ENCODE measurements around the gene NIN. TPM values are rescaled to one million over a fixed set of nuclear protein-coding genes. Genes with fewer than 3 reads are reported as not detected.

Gene NIN
- total and polyA plus RNA-seq, 11 donors = 11.7 to 48.3 (median 25.0) TPM

DNA sequence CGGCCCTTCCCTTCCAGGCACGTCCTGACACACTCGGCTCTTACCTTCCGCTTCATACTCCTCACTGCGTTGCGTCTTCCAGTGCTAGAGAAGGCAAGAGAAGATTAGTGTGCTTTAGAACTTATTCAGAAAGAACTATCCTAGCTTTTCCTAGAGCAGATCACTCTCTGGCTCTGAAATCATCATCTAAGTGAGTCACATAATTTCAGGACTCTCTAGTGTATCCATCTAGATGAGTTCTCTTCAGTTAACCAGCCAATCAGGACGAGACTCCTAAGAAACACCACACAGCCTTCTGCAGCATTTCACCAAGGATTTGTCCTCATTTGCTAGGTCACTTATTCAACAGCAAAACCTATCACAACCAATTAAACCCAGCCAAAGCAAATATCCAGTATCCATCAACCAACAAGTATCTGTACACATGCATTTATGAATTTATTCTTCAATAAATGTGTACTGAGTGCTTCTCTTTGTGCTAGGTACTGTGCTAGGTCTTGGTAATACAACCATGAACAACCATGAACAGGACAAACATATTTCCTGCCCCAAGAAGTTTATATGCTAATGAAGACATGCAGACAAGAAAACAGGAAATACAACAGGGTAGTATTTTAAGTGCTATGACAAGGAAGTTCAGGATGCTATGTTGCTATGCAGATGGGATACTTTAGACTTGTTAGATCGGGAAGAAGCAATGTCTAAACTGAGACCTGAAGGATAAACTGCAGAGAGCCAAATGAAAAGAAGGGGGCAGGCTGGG is 52.1 kb downstream of the NIN start:
- Histone ChIP-seq H3K4me3 (no peak overlapping the region), H3K4me1 (peaks cover 0 to 47% (median 19%) of the 10 kb centered on the region in 12 donors), H3K27ac (peak overlapping the region in 1 of 12 donors; percentile 12), H3K9me3 (no peaks in the 10 kb centered on the region), H3K27me3 (no peaks in the 10 kb centered on the region), H3K36me3 (peaks cover 0 to 37% (median 23%) of the 10 kb centered on the region in 9 donors)
- DNase-seq = no peak
- intact Hi-C loops (cut with DNase I) = loop anchor here in 9 of 10 donors (2.0 to 10.0 kb wide), 6 partner anchors 54 to 237 kb away; no protein-coding TSS in a partner anchor
- 79 to 84% (median 82%) methylated on average over 8 of the region's 8 CpGs for WGBS, 4 donors
- no peak for TF ChIP-seq POLR2A (IDR thresholded peaks at IDR 0.05)
- TF ChIP-seq, protein P1, sequence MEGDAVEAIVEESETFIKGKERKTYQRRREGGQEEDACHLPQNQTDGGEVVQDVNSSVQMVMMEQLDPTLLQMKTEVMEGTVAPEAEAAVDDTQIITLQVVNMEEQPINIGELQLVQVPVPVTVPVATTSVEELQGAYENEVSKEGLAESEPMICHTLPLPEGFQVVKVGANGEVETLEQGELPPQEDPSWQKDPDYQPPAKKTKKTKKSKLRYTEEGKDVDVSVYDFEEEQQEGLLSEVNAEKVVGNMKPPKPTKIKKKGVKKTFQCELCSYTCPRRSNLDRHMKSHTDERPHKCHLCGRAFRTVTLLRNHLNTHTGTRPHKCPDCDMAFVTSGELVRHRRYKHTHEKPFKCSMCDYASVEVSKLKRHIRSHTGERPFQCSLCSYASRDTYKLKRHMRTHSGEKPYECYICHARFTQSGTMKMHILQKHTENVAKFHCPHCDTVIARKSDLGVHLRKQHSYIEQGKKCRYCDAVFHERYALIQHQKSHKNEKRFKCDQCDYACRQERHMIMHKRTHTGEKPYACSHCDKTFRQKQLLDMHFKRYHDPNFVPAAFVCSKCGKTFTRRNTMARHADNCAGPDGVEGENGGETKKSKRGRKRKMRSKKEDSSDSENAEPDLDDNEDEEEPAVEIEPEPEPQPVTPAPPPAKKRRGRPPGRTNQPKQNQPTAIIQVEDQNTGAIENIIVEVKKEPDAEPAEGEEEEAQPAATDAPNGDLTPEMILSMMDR (IDR thresholded peaks at IDR 0.05) = no peak
- ATAC-seq = no peak

DNA sequence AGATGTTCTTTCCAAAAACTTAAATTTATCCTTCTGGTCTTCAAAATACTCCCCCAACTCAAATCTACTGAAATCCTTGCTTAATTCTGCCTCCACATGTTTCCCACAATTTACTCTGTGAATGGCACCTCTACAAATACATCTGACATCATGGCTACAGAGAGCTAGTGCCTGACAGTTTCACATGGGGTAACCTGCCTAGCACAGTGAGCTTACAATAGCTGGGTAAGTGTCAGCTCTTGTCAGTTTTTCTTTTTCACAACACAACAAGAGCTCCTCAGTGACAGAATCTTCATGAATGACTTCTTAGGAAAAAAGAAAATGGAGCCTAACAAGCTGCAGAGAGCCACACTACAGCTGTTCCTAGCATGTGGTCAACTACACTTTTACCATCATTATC is 54.4 kb downstream of the NIN start:
- H3K4me1 ChIP-seq = peaks cover 0 to 45% (median 19%) of the 10 kb centered on the region in 12 donors
- no peaks in the 10 kb centered on the region for H3K27me3 ChIP-seq
- H3K4me3 ChIP-seq = no peak overlapping the region
- no peaks in the 10 kb centered on the region for H3K9me3 ChIP-seq
- DNase-seq = no peak
- intact Hi-C loops (cut with DNase I) = loop anchor here in 9 of 10 donors (1.0 to 10.0 kb wide), 7 partner anchors 52 to 234 kb away; no protein-coding TSS in a partner anchor
- peaks cover 0 to 57% (median 46%) of the 10 kb centered on the region in 9 donors for H3K36me3 ChIP-seq
- no peak for TF ChIP-seq POLR2A (IDR thresholded peaks at IDR 0.05)
- TF ChIP-seq, protein P1 (IDR thresholded peaks at IDR 0.05) = no peak
- H3K27ac ChIP-seq = no peak overlapping the region
- no peak for ATAC-seq

DNA sequence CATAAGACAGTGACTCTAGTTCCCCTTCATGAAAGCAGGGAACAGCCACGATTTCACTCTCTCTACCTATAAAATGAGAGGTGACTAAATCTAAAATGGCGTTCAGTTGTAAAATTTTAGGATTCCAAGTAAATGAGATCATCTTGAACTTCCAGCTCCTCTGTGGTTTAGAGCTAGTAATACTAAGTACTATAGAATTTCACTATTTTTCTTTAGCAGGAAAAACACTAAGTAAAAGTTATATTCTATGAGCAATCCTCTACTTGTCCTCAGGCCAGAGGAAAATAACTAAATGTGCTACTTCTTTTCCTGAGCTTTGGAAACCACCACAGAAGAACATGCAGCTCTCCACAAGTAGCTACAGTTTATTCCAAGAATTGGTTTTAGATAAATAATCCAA is 55.6 kb downstream of the NIN start:
- intact Hi-C loops (cut with DNase I) = loop anchor here in 9 of 10 donors (2.0 to 10.0 kb wide), 6 partner anchors 51 to 233 kb away; no protein-coding TSS in a partner anchor
- no peak for TF ChIP-seq POLR2A (IDR thresholded peaks at IDR 0.05)
- TF ChIP-seq, protein P1 (IDR thresholded peaks at IDR 0.05) = no peak
- no peak for ATAC-seq
- H3K4me1 ChIP-seq = peaks cover 0 to 40% (median 19%) of the 10 kb centered on the region in 12 donors
- no peak overlapping the region for H3K4me3 ChIP-seq
- no peaks in the 10 kb centered on the region for H3K9me3 ChIP-seq
- 50 to 63% (median 57%) methylated on average over 2 of the region's 2 CpGs for WGBS, 4 donors
- no peak for DNase-seq
- H3K27me3 ChIP-seq = no peaks in the 10 kb centered on the region
- peak overlapping the region in 8 of 12 donors; percentile 3 to 52 (median 19) for H3K27ac ChIP-seq
- peaks cover 0 to 69% (median 58%) of the 10 kb centered on the region in 9 donors for H3K36me3 ChIP-seq

DNA sequence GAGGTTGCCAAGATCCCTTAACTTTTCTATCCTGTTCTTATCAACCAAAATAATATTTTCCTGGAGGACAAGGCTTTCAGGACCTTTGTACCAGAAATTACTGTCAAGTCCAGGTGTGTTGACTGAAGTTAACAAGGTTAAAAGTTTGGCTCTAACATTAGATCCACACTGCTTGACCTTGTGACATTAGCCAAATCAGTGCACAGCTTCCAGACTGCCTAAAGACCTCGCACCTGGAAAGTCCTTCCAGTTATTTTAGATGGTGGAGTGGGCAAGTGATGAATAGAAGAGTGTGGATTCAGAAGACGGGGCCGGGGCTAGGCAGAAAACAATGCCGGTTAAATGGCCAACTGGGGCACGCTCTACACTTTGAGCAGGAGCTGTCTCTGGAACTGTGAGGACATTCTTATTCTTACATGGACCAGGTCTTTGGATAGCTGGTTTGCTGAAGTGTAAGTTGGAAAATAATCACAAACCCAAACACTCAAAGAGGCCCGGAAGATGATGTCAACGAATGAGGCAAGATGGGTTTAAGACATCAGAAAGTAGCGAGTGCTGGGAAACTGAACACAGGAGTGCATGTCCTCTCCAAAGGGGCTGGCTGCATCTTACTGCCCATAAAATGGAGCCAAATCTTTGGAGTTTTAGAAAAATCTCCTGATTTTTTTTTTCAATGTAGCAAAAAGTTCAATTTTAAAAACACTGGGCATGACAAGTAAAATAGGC is 56.3 kb downstream of the NIN start:
- TF ChIP-seq, protein P1 (IDR thresholded peaks at IDR 0.05) = no peak
- TF ChIP-seq POLR2A (IDR thresholded peaks at IDR 0.05) = no peak
- no peak overlapping the region for H3K4me3 ChIP-seq
- peak overlapping the region in 7 of 12 donors; percentile 3 to 52 (median 28) for H3K27ac ChIP-seq
- H3K36me3 ChIP-seq = peaks cover 0 to 75% (median 64%) of the 10 kb centered on the region in 9 donors
- no peaks in the 10 kb centered on the region for H3K27me3 ChIP-seq
- 85 to 91% (median 88%) methylated on average over 8 of the region's 8 CpGs for WGBS, 4 donors
- H3K9me3 ChIP-seq = no peaks in the 10 kb centered on the region
- DNase-seq (no peak), ATAC-seq (no peak)
- peaks cover 0 to 35% (median 19%) of the 10 kb centered on the region in 12 donors for H3K4me1 ChIP-seq
- intact Hi-C loops (cut with DNase I) = loop anchor here in 9 of 10 donors (2.0 to 10.0 kb wide), 7 partner anchors 50 to 232 kb away; no protein-coding TSS in a partner anchor
